H1 (cell line): ENCODE results near the gene RASSF3. TPM values are rescaled to one million over a fixed set of nuclear protein-coding genes. Genes with fewer than 3 reads are reported as not detected.

Experiments
- CTCF ChIA-PET: fragments of 300-600 bp; sonication (Branson Sonifier 250); formaldehyde crosslinking; loops from one replicate; lab custom pipeline; 2021; ENCODE audit not compliant: partially characterized antibody; lab: Charles Lee
- POLR2A ChIA-PET: fragments of 300-600 bp; sonication (Branson Sonifier 250); formaldehyde crosslinking; loops from one replicate; lab custom pipeline; 2021; ENCODE audit warnings: inconsistent platforms; ENCODE audit not compliant: partially characterized antibody; lab: Charles Lee
- DNase-seq, 2 experiments: peaks; one replicate each; pipeline versions ENCODE4 v3.0.0 to v3.0.0-alpha.2; 2010 to 2022; ENCODE audit warnings: low spot score in 2 of 2, low read depth in 1 of 2, mixed read lengths in 1 of 2
- FAIRE-seq: peaks from 2 replicates; lab custom pipeline; 2011; peaks lifted over from hg19 to GRCh38; lab: Jason Lieb, UNC
- H2AFZ ChIP-seq: 2 replicates; pipeline ENCODE4 v1.8.1; 2012; ENCODE audit warnings: low read length, inconsistent platforms
- H2AK5ac ChIP-seq: 2 replicates; pipeline ENCODE4 v1.6.1; 2013; ENCODE audit warnings: low read depth, low read length
- H2BK120ac ChIP-seq: replicated peaks from 2 replicates; pipeline ENCODE3; 2013; ENCODE audit warnings: low read depth, low read length, inconsistent platforms
- H2BK12ac ChIP-seq: 2 replicates; pipeline ENCODE4 v1.6.1; 2013; ENCODE audit warnings: low read depth, low read length
- H2BK15ac ChIP-seq: 2 replicates; pipeline ENCODE4 v1.6.1; 2013; ENCODE audit warnings: low read length
- H2BK20ac ChIP-seq: 2 replicates; pipeline ENCODE4 v1.6.1; 2013; ENCODE audit warnings: low read length
- H2BK5ac ChIP-seq: 2 replicates; pipeline ENCODE4 v1.6.1; 2013; ENCODE audit warnings: low read depth, low read length
- H3K14ac ChIP-seq: 2 replicates; pipeline ENCODE4 v1.6.1; 2013; ENCODE audit warnings: inconsistent platforms; ENCODE audit not compliant: insufficient read length
- H3K18ac ChIP-seq: 2 replicates; pipeline ENCODE4 v1.6.1; 2013; ENCODE audit warnings: low read length; ENCODE audit errors: extremely low read depth
- H3K23ac ChIP-seq: 2 replicates; pipeline ENCODE4 v1.6.1; 2013; ENCODE audit warnings: inconsistent platforms; ENCODE audit not compliant: insufficient read length
- H3K23me2 ChIP-seq: 2 replicates; pipeline ENCODE4 v1.6.1; 2013; ENCODE audit warnings: low read depth, low read length
- H3K27ac ChIP-seq: 2 replicates; pipeline ENCODE4 v1.6.1; 2011; ENCODE audit warnings: low read depth, low read length, inconsistent platforms
- H3K27me3 ChIP-seq, 4 experiments: replicated peaks in 1 of 4; 1 replicate in 1 of 4; 2 replicates in 3 of 4; pipeline versions ENCODE4 v1.6.1 to v1.8.1; 2011 to 2013; ENCODE audit warnings: low read length in 3 of 4, mild to moderate bottlenecking in 3 of 4, inconsistent platforms in 2 of 4, mixed read lengths in 2 of 4, moderate library complexity in 1 of 4; ENCODE audit not compliant: control insufficient read depth in 3 of 4, insufficient read depth in 3 of 4; ENCODE audit errors: extremely low read depth in 1 of 4
- H3K36me3 ChIP-seq, 4 experiments: 2 replicates each; pipeline versions ENCODE4 v1.6.1 to v1.8.1; 2011 to 2013; ENCODE audit warnings: mild to moderate bottlenecking in 4 of 4, low read length in 3 of 4, moderate library complexity in 2 of 4, control low read depth in 1 of 4, inconsistent platforms in 1 of 4; ENCODE audit not compliant: insufficient read depth in 4 of 4, control insufficient read depth in 2 of 4
- H3K4ac ChIP-seq: replicated peaks from 2 replicates; pipeline ENCODE3; 2013; ENCODE audit warnings: low read length, low read depth, mixed read lengths, inconsistent platforms; ENCODE audit not compliant: insufficient read length
- H3K4me1 ChIP-seq, 4 experiments: replicated peaks in 1 of 4; 1 replicate in 1 of 4; 2 replicates in 3 of 4; pipeline versions ENCODE4 v1.6.1 to v1.8.1; 2011 to 2013; ENCODE audit warnings: low read length in 3 of 4, inconsistent platforms in 2 of 4, mixed read lengths in 1 of 4; ENCODE audit not compliant: insufficient read depth in 4 of 4, control insufficient read depth in 3 of 4
- H3K4me2 ChIP-seq, 2 experiments: 2 replicates each; pipeline versions ENCODE4 v1.6.1 to v1.8.1; 2011 to 2013; ENCODE audit warnings: low read depth in 2 of 2, low read length in 2 of 2, control low read depth in 1 of 2, inconsistent platforms in 1 of 2, mild to moderate bottlenecking in 1 of 2; ENCODE audit not compliant: insufficient read depth in 1 of 2
- H3K4me3 ChIP-seq, 4 experiments: fragments of 200-600, 300-600 bp in 1 of 4; sonication (generic), shearing (Covaris generic), sonication (Bioruptor Twin) in 1 of 4; 2 replicates each; pipeline versions ENCODE4 v1.5.1 to v1.8.1; 2011 to 2016; ENCODE audit warnings: low read length in 4 of 4, low read depth in 3 of 4, control low read depth in 2 of 4, inconsistent platforms in 2 of 4, mild to moderate bottlenecking in 2 of 4, mixed read lengths in 1 of 4, moderate library complexity in 1 of 4; ENCODE audit not compliant: insufficient read depth in 2 of 4; ENCODE audit errors: extremely low read depth in 1 of 4
- H3K56ac ChIP-seq: replicated peaks from 2 replicates; pipeline ENCODE3; 2013; ENCODE audit warnings: low read depth, mild to moderate bottlenecking, mixed read lengths, low read length, inconsistent platforms; ENCODE audit not compliant: insufficient read length
- H3K79me1 ChIP-seq: 2 replicates; pipeline ENCODE4 v1.6.1; 2013; ENCODE audit warnings: low read depth, low read length, control low read depth
- H3K79me2 ChIP-seq, 2 experiments: 2 replicates each; pipeline versions ENCODE4 v1.6.1 to v1.8.1; 2012 to 2013; ENCODE audit warnings: low read length in 2 of 2, mild to moderate bottlenecking in 2 of 2, inconsistent platforms in 1 of 2; ENCODE audit not compliant: insufficient read depth in 2 of 2, control insufficient read depth in 1 of 2
- H3K9ac ChIP-seq, 4 experiments: replicated peaks in 1 of 4; 1 replicate in 1 of 4; 2 replicates in 3 of 4; pipeline versions ENCODE4 v1.6.1 to v1.8.1; 2011 to 2013; ENCODE audit warnings: low read depth in 3 of 4, low read length in 3 of 4, control low read depth in 2 of 4, mild to moderate bottlenecking in 2 of 4, moderate library complexity in 2 of 4, inconsistent platforms in 1 of 4; ENCODE audit errors: extremely low read depth in 1 of 4
- H3K9me3 ChIP-seq, 2 experiments: 2 replicates each; pipeline versions ENCODE4 v1.6.1 to v1.8.1; 2012 to 2013; ENCODE audit warnings: mild to moderate bottlenecking in 2 of 2, moderate library complexity in 2 of 2, control low read depth in 1 of 2, inconsistent platforms in 1 of 2, low read depth in 1 of 2, low read length in 1 of 2, mixed read lengths in 1 of 2; ENCODE audit not compliant: insufficient read depth in 2 of 2
- H4K20me1 ChIP-seq, 2 experiments: replicated peaks in 1 of 2; 2 replicates each; pipeline versions ENCODE3 to v1.8.1; 2011 to 2013; ENCODE audit warnings: inconsistent platforms in 2 of 2, low read length in 2 of 2, mild to moderate bottlenecking in 1 of 2; ENCODE audit not compliant: insufficient read depth in 2 of 2, control insufficient read depth in 1 of 2
- H4K5ac ChIP-seq: 2 replicates; pipeline ENCODE4 v1.6.1; 2013; ENCODE audit warnings: low read length, low read depth, mixed read lengths, inconsistent platforms; ENCODE audit not compliant: insufficient read length
- H4K8ac ChIP-seq: 2 replicates; pipeline ENCODE4 v1.8.0; 2013; ENCODE audit warnings: mild to moderate bottlenecking, moderate library complexity, low read length, inconsistent platforms; ENCODE audit not compliant: insufficient read depth; ENCODE audit errors: extremely low read depth
- H4K91ac ChIP-seq: replicated peaks from 2 replicates; pipeline ENCODE3; 2013; ENCODE audit warnings: low read length, mixed read lengths, inconsistent platforms; ENCODE audit not compliant: insufficient read length
- ASH2L ChIP-seq: fragments of 200-600, 300-600 bp; sonication (generic); IDR thresholded peaks from one replicate; pipeline ENCODE4 v1.7.1; 2017; ENCODE audit warnings: low read length
- BCL11A ChIP-seq, 2 experiments: IDR thresholded peaks; one replicate each; pipeline ENCODE4 v1.6.1; 2011; ENCODE audit warnings: low read depth in 2 of 2, low read length in 2 of 2, mild to moderate bottlenecking in 2 of 2
- EGR1 ChIP-seq: IDR thresholded peaks from 2 replicates; pipeline ENCODE4 v1.6.1; 2011; ENCODE audit warnings: low read depth, low read length, borderline replicate concordance
- JUND ChIP-seq: IDR thresholded peaks from 2 replicates; pipeline ENCODE4 v1.6.1; 2011; ENCODE audit warnings: mild to moderate bottlenecking, improper control_type of control experiment, low read length
- SUZ12 ChIP-seq: fragments of 200-600 bp; sonication (generic); IDR thresholded peaks from 2 replicates; pipeline ENCODE4 v1.6.1; 2012; ENCODE audit warnings: mild to moderate bottlenecking, inconsistent platforms, low read length, moderate library complexity, mixed read lengths
- WGBS, 2 experiments: shearing (Covaris generic) in 1 of 2; methylation state at CpG; one replicate each; pipeline versions ENCODE4 v1.1.6 to v1.1.7; 2013 to 2015; ENCODE audit warnings: low lambda C conversion rate in 2 of 2, mixed read lengths in 2 of 2, inconsistent platforms in 1 of 2, low coverage in 1 of 2, missing lambda C conversion rate in 1 of 2; ENCODE audit not compliant: insufficient replicate concordance in 2 of 2, insufficient coverage in 1 of 2, insufficient read length in 1 of 2; ENCODE audit errors: extremely low coverage in 1 of 2, missing lambda C conversion rate in 1 of 2; 5-methylcytosine and 5-hydroxymethylcytosine counted together
- polyA plus RNA-seq, 7 experiments: library from polyadenylated mRNA; depleted of rRNA in 3 of 7; stranded (reverse) in 5 of 7; unstranded in 2 of 7; fragments of >200 nt in 5 of 7; fragments of 200-250 nt in 2 of 7; gene quantifications; 1 replicate in 5 of 7; 2 replicates in 1 of 7; 4 replicates in 1 of 7; pipeline versions ENCODE4 v1.2.1 to v1.2.3, GENCODE V29; 2011 to 2013; ENCODE audit warnings: missing spikeins in 2 of 7, mixed read lengths in 2 of 7
- total RNA-seq: library from RNA; stranded (reverse); fragmentation: NEBNext Ultra II Directional; extraction: Animal tissue kit (Norgen Biotek cat#: 25700); gene quantifications from 2 replicates; pipeline ENCODE4 v1.2.1, GENCODE V29; 2021

Gene RASSF3
- total and polyA plus RNA-seq, 2 of the 8 experiments (the other 6 are each of a cell fraction or from before 2014, with no cell fraction given) = 19.1 to 64.3 TPM

DNA sequence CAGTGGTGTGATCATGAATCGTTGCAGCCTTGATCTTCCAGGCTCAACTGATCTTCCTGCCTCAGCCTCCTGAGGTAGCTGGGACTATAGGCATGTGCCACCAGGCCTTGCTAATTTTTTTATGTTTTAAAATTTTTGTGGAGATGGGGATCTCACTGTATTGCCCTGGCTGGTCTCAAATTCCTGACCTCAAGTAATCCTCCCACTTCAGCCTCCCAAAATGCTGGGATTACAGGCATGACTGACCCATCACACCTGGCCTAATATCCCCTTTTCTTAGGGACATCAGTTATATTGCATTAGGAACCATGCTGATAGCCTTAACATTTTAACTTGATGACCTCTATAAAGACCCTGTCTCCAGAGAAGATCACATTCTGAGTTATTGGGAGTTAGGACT is 42.8 kb downstream of the RASSF3 start:
- no peak overlapping the region for H2BK5ac ChIP-seq
- H4K20me1 ChIP-seq = peaks cover 6% of the 10 kb centered on the region in 2 experiments
- H3K79me2 ChIP-seq = peaks cover 11 to 81% of the 10 kb centered on the region in 2 experiments
- no peaks in the 10 kb centered on the region for H3K9me3 ChIP-seq
- POLR2A ChIA-PET = interaction anchor here (1.2 kb wide), 1 partner anchor 26 kb away, joined by 3 read pairs; no protein-coding TSS in a partner anchor
- peaks cover 0 to 10% (median 4%) of the 10 kb centered on the region in 4 experiments; a peak in 4 of 7 replicates for H3K4me1 ChIP-seq
- WGBS, 2 experiments = 85% methylated on average over 1 of the region's 1 CpG; no CpG with 5 or more reads in 1 of the 2 experiments
- H3K4me3 ChIP-seq = no peak overlapping the region
- H2AK5ac ChIP-seq = no peak overlapping the region; the same call in 1 of the 2 replicates
- no peak overlapping the region for H3K27ac ChIP-seq
- peaks cover 11% of the 10 kb centered on the region; the same call in 1 of the 2 replicates for H3K79me1 ChIP-seq
- no peak overlapping the region for H4K91ac ChIP-seq
- 0 out of 2 replicates have a peak overlapping the region, but pooled peaks have one; percentile 16 for H3K18ac ChIP-seq
- H4K5ac ChIP-seq = no peak overlapping the region
- H3K23me2 ChIP-seq = no peaks in the 10 kb centered on the region
- no peak for DNase-seq
- no peak overlapping the region for H2BK12ac ChIP-seq
- no peaks in the 10 kb centered on the region for H3K27me3 ChIP-seq
- no peak overlapping the region for H2AFZ ChIP-seq
- H3K56ac ChIP-seq = no peak overlapping the region
- no peak overlapping the region for H4K8ac ChIP-seq
- no peak overlapping the region for H3K4me2 ChIP-seq
- no peak overlapping the region for H3K23ac ChIP-seq
- H3K4ac ChIP-seq = no peak overlapping the region
- no peak overlapping the region for H3K9ac ChIP-seq
- no peak overlapping the region for H2BK20ac ChIP-seq
- no peak overlapping the region for H2BK15ac ChIP-seq
- TF ChIP-seq BCL11A (IDR thresholded peaks at IDR 0.05; ENCODE audit: low read depth in 2 of 2, low read length in 2 of 2) (no peak), EGR1 (no peak), SUZ12 (no peak), JUND (no peak), ASH2L (no peak)
- TF ChIP-seq, all 59 proteins: peak for 0
- CTCF ChIA-PET = no interaction called here
- Histone ChIP-seq H3K14ac (no peak overlapping the region), H2BK120ac (no peak overlapping the region), H3K36me3 (no peaks in the 10 kb centered on the region)
- no peak for FAIRE-seq
